GM15510 (cell line): ENCODE measurements around the gene PAQR7.

Experiments
- POLR2A ChIP-seq: IDR thresholded peaks from 3 replicates; pipeline ENCODE4 v1.6.1; 2011; ENCODE audit warnings: borderline replicate concordance; ENCODE audit not compliant: insufficient read length; ENCODE audit errors: extremely low read depth

PAQR7 gene

DNA sequence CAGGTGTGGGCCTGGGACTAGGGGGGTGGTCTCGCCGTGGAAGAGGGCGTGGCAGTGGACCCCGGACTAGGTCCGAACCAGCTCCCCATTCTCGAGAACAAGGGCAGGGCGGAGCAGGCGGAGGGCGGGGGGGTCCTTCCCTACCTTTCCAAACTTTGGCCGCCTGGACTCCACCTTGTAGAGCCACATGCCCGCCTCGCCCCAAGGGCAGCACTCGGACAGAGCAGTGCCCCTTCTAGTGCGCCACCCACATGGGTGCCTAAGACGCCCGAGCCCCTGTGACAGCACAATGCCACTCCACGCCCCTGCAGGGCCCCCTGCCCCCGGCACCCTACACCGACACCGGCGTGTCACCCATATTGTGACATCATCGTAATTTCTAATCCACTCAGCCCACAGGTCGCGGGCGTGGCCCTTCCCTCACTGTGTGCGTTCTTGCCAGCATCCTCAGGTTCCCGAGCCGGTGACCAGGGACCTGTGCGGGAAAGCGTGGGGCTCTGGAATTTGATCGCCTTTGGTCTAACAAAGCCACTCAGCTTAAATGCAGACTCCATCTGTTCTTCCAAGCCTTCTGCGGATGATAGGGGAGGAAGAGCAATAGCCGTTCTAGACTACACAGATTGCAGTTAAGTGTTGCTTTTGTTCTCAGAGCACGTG is 31.3 kb upstream of the PAQR7 start:
- TF ChIP-seq POLR2A = no peak

DNA sequence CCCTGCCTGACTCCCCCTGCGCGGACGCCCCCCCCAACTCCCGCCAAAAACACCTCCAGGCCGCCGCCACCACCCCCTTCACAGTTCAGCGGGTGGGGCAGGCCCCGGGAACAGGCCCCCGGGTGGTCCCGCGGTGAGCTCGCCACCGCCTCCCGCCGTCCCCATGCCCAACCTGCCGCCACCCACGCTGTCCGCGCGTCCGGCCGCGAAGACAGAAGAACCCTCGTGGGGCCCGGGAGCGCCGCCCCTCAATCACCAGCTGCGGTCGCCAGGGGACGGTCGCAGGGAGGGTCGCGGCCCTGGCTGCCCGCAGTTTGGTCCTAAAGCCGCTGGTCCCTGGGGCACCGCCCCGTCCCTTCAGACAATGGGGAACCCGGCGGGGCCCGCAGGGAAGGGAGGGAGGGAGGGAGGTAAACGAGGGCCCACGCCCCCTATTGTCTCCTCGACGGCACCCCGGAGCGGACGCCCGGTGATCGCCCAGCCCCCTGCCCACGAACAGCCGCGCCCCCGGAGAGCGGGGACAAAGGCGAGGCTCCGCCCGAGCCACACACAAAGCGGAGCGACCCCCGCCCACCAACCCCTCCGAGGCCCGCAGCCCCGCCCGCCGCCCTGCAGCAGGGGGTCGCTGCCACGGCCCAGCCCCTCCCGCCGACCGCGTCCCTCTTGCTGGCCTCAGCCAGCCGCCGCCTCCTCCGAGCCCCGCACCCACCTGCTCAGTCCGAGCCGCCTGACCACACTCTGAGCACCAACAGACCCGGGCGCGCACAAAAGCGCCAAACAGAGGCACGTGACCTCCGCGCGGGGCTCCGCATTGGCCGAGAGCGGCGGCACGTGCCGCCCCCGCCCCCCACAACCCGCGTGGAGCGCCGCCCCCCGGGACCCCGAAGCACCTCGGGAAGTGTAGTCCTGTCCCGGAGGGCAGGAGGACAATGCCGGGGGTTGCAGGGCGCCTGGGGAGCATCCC is 30.5 kb upstream of the PAQR7 start, which contains the start of gene STMN1:
TSS of gene STMN1 (minus strand) at position 740 of the 964 bp plus-strand sequence. CDS start 1,743 bp downstream, outside the sequence.
- peak; percentile 98 for TF ChIP-seq POLR2A

DNA sequence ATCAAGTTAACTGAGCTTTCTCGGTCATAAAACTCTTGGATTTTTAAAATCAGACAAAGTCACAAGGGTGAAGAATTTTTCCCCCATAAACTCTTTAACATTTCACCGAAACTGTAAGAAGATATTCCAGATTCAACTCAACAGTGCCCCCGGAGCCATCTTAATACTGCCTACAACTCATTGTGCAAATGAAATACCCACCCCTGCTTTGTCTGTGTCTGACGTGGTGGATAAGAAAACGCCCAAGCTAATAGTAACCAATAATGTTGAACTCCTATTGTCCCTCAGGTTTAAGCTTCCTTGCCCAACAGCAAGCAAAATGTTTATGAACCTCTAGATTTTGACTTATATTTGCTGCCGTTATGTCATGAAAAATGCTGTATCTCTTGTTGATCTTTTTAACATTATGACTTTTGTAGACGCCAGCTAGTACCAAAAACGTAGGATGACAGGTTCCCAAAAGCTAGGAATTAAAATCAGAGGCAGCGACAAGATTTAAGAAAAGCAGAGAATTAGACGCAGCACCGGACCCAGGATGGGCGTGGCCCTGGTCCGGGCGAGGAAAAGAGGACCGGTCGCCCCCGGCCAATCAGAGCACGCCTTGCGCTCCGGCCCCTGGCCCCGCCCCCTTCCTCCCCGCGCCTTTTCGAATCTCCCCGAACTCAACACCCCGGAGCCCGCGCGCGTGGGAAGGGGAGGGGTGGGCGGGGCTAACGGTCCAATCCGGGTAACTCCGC is 29.6 kb upstream of the PAQR7 start:
- TF ChIP-seq POLR2A = no peak

DNA sequence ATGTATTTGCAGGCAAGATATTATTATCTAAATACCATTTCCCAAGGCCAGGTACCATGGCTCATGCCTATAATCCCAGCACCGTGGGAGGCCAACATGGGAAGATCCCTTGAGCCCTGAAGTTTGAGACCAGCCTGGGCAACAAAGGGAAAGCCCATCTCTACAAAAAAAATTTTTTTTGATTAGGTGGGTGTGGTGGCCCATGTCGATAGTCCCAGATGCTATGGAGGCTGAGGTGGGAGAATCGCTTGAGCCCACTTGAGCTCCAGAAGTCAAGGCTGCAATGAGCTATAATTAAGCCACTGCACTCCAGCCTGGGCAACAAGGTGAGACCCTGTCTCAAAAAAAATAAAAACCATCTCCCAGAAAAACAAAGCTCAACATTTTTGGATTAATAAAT is 28.5 kb upstream of the PAQR7 start:
- no peak for TF ChIP-seq POLR2A

DNA sequence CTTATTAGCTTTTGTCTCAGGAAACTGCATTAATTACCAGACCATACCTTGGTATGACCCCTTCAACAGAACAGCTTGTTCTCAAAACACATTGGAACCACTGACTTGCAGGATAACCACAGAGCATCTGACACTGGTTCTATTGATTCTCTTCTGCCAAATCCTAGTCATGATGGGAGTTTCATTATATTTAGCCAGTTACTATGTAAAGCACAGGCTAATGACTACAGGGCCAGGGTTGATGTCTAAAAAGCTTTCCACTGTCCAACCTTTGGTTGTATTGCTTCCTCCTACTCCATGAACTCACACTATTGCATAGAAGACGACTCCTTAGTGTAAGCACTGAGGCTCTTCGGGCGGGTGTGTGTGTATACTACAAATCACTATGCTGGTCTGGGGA is 27.0 kb upstream of the PAQR7 start:
- TF ChIP-seq POLR2A = no peak

DNA sequence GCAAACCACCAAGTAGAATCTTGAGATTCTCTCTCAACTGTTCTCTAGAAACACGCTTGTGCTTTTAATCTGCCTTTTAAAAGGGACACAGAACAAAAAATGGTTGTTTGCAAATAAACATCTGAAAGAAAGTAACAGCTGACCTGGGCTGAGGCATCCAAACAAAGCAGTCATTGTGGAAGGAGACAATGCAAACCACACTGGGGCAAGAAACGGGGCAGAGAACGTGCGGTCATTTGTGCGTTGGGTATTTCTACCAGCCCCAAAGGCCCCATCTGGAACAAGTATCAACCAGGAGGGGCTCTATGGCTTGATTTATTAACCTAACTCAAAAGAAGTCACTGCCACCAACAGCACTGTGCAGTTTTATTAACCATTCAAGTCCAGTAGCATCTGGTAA is 24.7 kb upstream of the PAQR7 start:
- no peak for TF ChIP-seq POLR2A

DNA sequence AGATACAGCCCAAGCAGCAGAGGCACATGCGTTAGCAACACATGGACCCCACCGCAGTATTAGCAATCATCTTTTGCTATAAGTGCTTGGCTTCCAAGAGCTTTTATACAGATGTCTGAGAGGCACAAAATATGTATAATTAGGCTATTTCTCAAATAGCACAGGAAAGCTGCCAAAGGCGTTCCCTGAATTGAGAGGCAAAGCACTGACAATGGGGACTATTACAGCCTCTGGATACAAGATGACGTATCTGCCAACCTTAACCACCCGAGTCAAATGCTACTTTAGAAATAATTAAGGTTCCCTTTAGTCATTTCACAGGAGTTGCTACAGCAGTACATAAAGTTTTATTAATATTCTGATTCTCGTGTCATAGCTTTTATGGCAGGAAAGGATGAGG is 24.3 kb upstream of the PAQR7 start:
- TF ChIP-seq POLR2A = no peak

DNA sequence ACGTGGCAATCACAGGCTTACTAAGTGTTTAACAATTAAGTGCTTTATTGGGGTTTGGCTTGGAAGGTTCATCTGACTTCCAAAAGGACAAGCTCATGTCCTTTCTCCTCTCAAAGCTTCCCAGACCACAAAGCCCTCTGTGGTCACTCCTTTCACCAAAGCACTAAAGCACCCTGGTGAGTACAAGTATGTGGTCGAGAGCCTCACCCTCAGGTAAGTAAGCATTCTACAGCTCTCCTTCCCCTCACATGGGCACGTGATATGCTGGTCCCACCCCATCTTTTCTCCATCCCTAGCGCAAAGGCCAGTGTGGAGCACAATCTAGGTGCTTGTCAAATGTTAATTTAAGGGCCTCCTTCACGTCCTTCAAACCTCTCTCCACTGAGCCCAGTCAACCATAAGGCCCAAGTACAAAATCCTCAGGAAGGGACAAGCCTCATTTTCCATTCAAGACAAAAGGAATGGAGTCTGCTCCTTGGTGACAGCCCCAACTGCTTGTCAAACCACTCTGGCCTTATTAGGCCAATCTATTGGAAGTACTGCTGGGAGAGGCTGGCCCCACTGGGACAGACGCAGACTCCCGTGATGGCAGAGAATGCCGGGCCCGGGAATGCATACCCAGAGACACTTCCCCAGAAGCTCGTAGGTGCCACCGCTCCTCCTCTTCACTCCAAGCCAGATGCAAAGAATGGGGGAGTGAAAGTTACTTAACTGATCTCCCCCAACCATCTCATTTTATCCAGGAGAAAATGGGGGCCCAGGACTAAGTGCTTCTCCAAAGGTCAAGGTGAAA is 22.9 kb upstream of the PAQR7 start:
- TF ChIP-seq POLR2A = no peak

DNA sequence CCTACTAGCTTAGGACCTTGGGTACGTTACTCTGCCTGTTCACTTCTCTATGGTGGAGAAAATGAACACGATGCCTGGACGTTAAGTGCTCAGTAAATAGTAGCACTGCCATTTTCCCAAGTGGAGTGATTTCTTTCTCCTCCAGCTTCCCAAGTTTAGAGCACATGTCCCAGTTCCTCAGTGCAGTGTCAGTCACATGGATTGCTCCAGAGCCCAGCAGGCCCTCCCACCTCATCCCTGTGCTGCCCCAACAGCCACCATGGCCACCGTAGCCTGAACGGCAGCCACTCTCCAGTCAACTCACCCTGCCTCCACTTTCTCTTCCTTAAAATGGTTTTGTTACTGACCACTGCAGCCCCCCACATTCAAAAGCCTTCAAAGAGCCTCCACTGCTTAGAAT is 22.2 kb upstream of the PAQR7 start:
- TF ChIP-seq POLR2A = no peak

DNA sequence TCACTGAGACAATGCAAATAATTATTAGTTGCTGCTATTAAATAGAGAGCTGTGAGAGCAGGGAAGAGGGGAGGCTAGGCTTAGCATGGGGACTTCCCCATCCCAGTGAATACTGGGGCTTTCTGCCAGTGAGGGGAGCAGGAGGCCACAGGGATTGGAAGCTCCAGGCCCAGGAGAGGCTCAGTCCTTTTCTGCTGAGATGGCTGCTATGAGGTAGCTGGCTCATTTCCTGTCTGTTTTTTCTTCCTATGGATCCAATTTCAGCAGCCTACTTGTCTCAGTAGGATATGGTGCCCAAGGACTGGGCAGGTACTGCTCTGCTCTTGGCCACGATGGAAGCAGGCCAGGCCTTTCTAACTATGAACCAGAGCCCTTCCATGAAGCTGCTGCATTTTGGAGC is 20.8 kb upstream of the PAQR7 start:
- TF ChIP-seq POLR2A = no peak

DNA sequence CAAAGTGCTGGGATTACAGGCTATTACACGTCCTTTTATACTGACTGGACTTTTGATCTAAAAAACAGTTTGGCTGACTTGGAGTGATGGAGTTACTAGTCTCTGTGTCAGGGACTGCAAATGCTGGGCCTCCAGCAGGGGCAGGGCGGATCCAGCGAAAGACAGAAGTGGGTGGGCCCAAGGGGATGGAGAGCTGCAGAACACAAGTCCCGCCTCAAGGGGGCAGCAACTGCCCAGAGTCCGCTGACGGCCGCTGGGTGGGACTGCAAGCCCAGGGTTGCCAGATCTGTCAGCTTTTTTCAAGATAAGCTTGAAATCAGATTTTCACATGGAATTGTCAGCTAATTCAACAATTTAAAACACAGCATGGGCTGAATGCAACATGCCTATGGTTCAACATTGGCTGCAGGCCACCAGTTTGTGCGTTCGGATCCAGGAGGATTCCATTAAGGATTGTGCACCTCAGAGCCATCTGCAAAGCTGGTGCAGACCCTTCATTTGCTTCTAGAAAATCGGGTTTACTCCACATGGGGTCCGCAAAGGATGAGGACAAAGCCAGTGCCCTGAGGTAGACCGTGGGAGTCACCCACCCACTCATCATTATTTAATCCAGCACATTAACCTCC is 20.0 kb upstream of the PAQR7 start:
- no peak for TF ChIP-seq POLR2A

DNA sequence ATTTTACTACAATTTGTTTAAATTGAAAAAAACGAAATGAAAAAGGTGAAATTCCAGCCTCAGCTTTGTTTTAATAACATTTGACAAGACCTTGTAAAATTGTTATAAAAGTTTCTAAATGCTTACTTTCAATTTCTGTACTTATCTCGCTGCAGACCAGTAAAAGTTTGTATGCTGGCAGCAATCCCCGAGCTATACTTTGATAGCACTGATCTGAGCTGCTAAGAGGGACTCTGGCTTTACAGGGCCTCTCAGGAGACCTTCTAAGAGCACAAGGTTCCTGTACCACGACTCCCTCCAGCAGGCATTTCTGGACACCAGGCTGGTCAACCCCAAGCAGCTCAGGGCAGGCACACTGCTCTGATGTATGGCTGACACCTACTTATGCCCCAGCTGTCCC is 17.6 kb upstream of the PAQR7 start:
- no peak for TF ChIP-seq POLR2A

DNA sequence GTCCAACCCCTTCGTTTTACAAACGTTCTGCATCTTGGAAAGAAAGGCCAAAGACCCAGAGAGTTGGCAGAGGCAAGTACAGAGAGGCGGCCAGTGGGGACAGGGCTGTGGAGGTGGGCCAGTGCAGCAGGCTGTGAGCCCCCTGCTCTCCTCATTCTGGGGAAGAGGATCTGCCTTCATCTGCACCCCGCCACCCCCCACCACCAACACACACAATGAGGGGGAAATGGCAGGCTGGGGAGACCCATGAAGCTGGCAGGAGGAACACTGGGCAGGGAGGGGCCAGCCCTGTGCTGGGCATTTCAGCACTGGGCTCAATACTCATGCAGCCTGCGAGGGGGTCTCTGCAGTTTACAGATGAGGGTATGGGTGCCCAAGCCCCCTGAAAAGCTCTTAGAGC is 16.1 kb upstream of the PAQR7 start:
- TF ChIP-seq POLR2A = no peak
